K562 (cell line): ENCODE results near the gene DYNC1H1.

Source experiments
- CTCF ChIP-seq, 3 experiments: IDR thresholded peaks in 2 of 3; conservative IDR thresholded peaks in 1 of 3; 2 replicates each; pipeline ENCODE4 v1.5.1; 2011 to 2012; ENCODE audit warnings: low read length in 3 of 3, mild to moderate bottlenecking in 3 of 3, control low read depth in 2 of 3, improper control_type of control experiment in 1 of 3, inconsistent platforms in 1 of 3, low read depth in 1 of 3, mixed read lengths in 1 of 3, moderate library complexity in 1 of 3; ENCODE audit not compliant: insufficient read depth in 2 of 3
- EP300 ChIP-seq: IDR thresholded peaks from 2 replicates; pipeline ENCODE4 v1.6.1; 2012; ENCODE audit warnings: low read length, improper control_type of control experiment
- SMC3 ChIP-seq: conservative IDR thresholded peaks from 2 replicates; pipeline ENCODE4 v1.6.1; 2011; ENCODE audit warnings: low read depth, low read length, improper control_type of control experiment; ENCODE audit not compliant: insufficient read depth
- ZBTB9 ChIP-seq: fragments of 450-650 bp; formaldehyde crosslinking; IDR thresholded peaks from 2 replicates; pipeline ENCODE4 v1.4.0; 2020; ENCODE audit warnings: mild to moderate bottlenecking, moderate library complexity

GRCh38 chr14:102040153-102040552 lies 75.8 kb downstream of the DYNC1H1 start:
- no peak for TF ChIP-seq ZBTB9
- no peak for TF ChIP-seq EP300
- no peak for TF ChIP-seq SMC3
- TF ChIP-seq CTCF (IDR thresholded peaks at IDR 0.05 in 2 of 3, conservative IDR thresholded peaks at IDR 0.05 in 1 of 3; ENCODE audit: insufficient read depth in 2 of 3, low read depth in 1 of 3, low read length in 3 of 3) = no peak
